ENCODE measurements around the gene ACTR3C. TPM values are rescaled to one million over a fixed set of nuclear protein-coding genes. Genes with fewer than 3 reads are reported as not detected.

Gene ACTR3C
- total RNA-seq (2013) = 1.7 TPM
- 1 to 10 TPM in 2 of 3 donors, under 1 TPM in 1; 0.55 to 1.9 (median 1.7) TPM for polyA plus RNA-seq
- 1.8 and 2.8 TPM in 2 replicates for polyA minus RNA-seq
- total RNA-seq = 0.17 to 3.2 (median 0.62) reads per million in 11 experiments

GRCh38 chr7:150322833-150323681, at the start of gene ACTR3C, which contains the start of gene LRRC61:
Gene ACTR3C (minus strand): TSS chr7:150323545. CDS start chr7:150295296, 28,249 bp downstream.
Gene LRRC61 (plus strand): TSS chr7:150323355. CDS start chr7:150336862, 13,507 bp downstream.
- H3K4me2 ChIP-seq (replicated peaks; ENCODE audit: extremely low read depth, low read length, poor library complexity, severe bottlenecking) = peak within 1 kb of the TSS; percentile 94
- Mint-ChIP-seq H3K27me3 (ENCODE audit: low read depth in 3 of 3) (peaks cover 0 to 2% (median 0%) of the 10 kb centered on the region in 3 donors), H3K4me3 (peak within 1 kb of the TSS; percentile 94 to 98), H3K27ac (peak within 1 kb of the TSS; percentile 59 to 95 (median 82)), H3K9me3 (no peaks in the 10 kb centered on the region), H3K36me3 (peaks cover 14 to 23% of the 10 kb centered on the region in 2 donors), H3K4me1 (peaks cover 43% of the 10 kb centered on the region)
- peak within 1 kb of the TSS; percentile 83 for H3K9ac ChIP-seq (ENCODE audit: insufficient read depth, low read length, poor library complexity, severe bottlenecking)
- H3K27me3 ChIP-seq (ENCODE audit: control insufficient read depth in 2 of 2, insufficient read depth in 2 of 2, low read length in 2 of 2) = no peaks in the 10 kb centered on the region
- H4K20me1 ChIP-seq (ENCODE audit: insufficient read depth, low read length) = no peaks in the 10 kb centered on the region
- peaks cover 33 to 37% of the 10 kb centered on the region in 2 donors for H3K4me1 ChIP-seq (ENCODE audit: control insufficient read depth in 1 of 2, insufficient read depth in 2 of 2, low read length in 2 of 2)
- peak within 1 kb of the TSS; percentile 56 to 90 (median 77) for H3K4me3 ChIP-seq (replicated peaks in 1 of 3; ENCODE audit: low read depth in 2 of 3, low read length in 3 of 3)
- peak within 1 kb of the TSS; percentile 96 for H2AFZ ChIP-seq (ENCODE audit: insufficient read depth, low read depth, low read length, poor library complexity, severe bottlenecking)
- peaks cover 4 to 10% of the 10 kb centered on the region in 2 donors for H3K36me3 ChIP-seq (replicated peaks in 1 of 2; ENCODE audit: control insufficient read depth in 1 of 2, insufficient read depth in 2 of 2, low read length in 2 of 2)
- H3K79me2 ChIP-seq (ENCODE audit: insufficient read depth, low read length) = peaks cover 12% of the 10 kb centered on the region
- H3K27ac ChIP-seq (ENCODE audit: low read depth in 1 of 2, low read length in 2 of 2) = peak within 1 kb of the TSS; percentile 76 to 81
- WGBS (ENCODE audit: insufficient coverage) = 4% methylated on average over 80 of the region's 82 CpGs
- H3K9me3 ChIP-seq (replicated peaks in 1 of 2; ENCODE audit: control insufficient read depth in 1 of 2, insufficient read depth in 1 of 2, low read length in 2 of 2) = no peaks in the 10 kb centered on the region
- peak; percentile 15 to 37 (median 25) for DNase-seq
- peak; percentile 26 for TF ChIP-seq CTCF (IDR thresholded peaks at IDR 0.05)
- intact Hi-C loops (cut with micrococcal nuclease) = no loop called here

- H3K9me3 Mint-ChIP-seq = peaks cover 0 to 2% (median 0%) of the 10 kb centered on the region in 7 donors
- no peak overlapping the region for H3K4me3 Mint-ChIP-seq
- H3K4me2 ChIP-seq (replicated peaks; ENCODE audit: extremely low read depth, low read length, poor library complexity, severe bottlenecking) = no peak overlapping the region
- H3K9ac ChIP-seq (ENCODE audit: insufficient read depth, low read length, poor library complexity, severe bottlenecking) = no peak overlapping the region
- peaks cover 26 to 54% of the 10 kb centered on the region in 2 donors for H3K36me3 Mint-ChIP-seq
- peak overlapping the region in 3 of 7 donors; percentile 60 to 67 (median 62) for H3K27ac Mint-ChIP-seq
- peaks cover 33 to 44% of the 10 kb centered on the region in 2 donors for H3K36me3 ChIP-seq (replicated peaks in 1 of 2; ENCODE audit: control insufficient read depth in 1 of 2, insufficient read depth in 2 of 2, low read length in 2 of 2)
- no peaks in the 10 kb centered on the region for H3K27me3 Mint-ChIP-seq (ENCODE audit: low read depth in 3 of 3)
- no peak overlapping the region for H2AFZ ChIP-seq (ENCODE audit: insufficient read depth, low read depth, low read length, poor library complexity, severe bottlenecking)
- H3K4me1 ChIP-seq (ENCODE audit: control insufficient read depth in 1 of 2, insufficient read depth in 2 of 2, low read length in 2 of 2) = peaks cover 27 to 36% of the 10 kb centered on the region in 2 donors
- H3K9me3 ChIP-seq (replicated peaks in 1 of 2; ENCODE audit: control insufficient read depth in 1 of 2, insufficient read depth in 1 of 2, low read length in 2 of 2) = no peaks in the 10 kb centered on the region
- DNase-seq = no peak
- no peaks in the 10 kb centered on the region for H3K27me3 ChIP-seq (ENCODE audit: control insufficient read depth in 2 of 2, insufficient read depth in 2 of 2, low read length in 2 of 2)
- H3K27ac ChIP-seq (ENCODE audit: low read depth in 1 of 2, low read length in 2 of 2) = no peak overlapping the region
- peaks cover 41% of the 10 kb centered on the region for H3K4me1 Mint-ChIP-seq
- intact Hi-C loops (cut with micrococcal nuclease) = loop anchor here in 1 of 2 donors (10.0 kb wide), 1 partner anchor 712 kb away; the partner anchor contains the start of genes AGAP3, FASTK and TMUB1
- TF ChIP-seq CTCF (IDR thresholded peaks at IDR 0.05) = no peak
- no peak overlapping the region for H3K4me3 ChIP-seq (replicated peaks in 1 of 3; ENCODE audit: low read depth in 2 of 3, low read length in 3 of 3)
- WGBS (ENCODE audit: insufficient coverage) = 97% methylated on average over 60 of the region's 79 CpGs
- peaks cover 57% of the 10 kb centered on the region for H4K20me1 ChIP-seq (ENCODE audit: insufficient read depth, low read length)
- peaks cover 57% of the 10 kb centered on the region for H3K79me2 ChIP-seq (ENCODE audit: insufficient read depth, low read length)
These were observed 49.1 kb upstream of the ACTR3C start for GRCh38 chr7:150372271-150373048.

Measured in CD14-positive monocyte (primary cell).